GM12801 (cell line): ENCODE results near the gene ASB10.

ENCODE experiments used
- CTCF ChIP-seq: IDR thresholded peaks from one replicate; pipeline ENCODE4 v1.5.1; 2011; ENCODE audit warnings: control low read depth; ENCODE audit not compliant: insufficient read length; ENCODE audit errors: extremely low read depth

Gene ASB10

GRCh38 chr7:151179946-151180345 is 7.1 kb downstream of the ASB10 start:
- TF ChIP-seq CTCF: no peak

GRCh38 chr7:151179287-151179860 is 7.7 kb downstream of the ASB10 start:
- no peak for TF ChIP-seq CTCF

GRCh38 chr7:151178831-151179230 is 8.2 kb downstream of the ASB10 start:
- no peak for TF ChIP-seq CTCF

- TF ChIP-seq CTCF: no peak
Observed at GRCh38 chr7:151178236-151178635, 8.8 kb downstream of the ASB10 start.

- TF ChIP-seq CTCF: no peak
Observed at GRCh38 chr7:151177310-151177709, 9.7 kb downstream of the ASB10 start.

GRCh38 chr7:151176401-151176800 is 10.6 kb downstream of the ASB10 start:
- TF ChIP-seq CTCF: no peak

- no peak for TF ChIP-seq CTCF
Observed at GRCh38 chr7:151175793-151176311, 11.2 kb downstream of the ASB10 start.
